ENCODE measurements around the gene ST8SIA1.
A peak's percentile ranks its signal among the peaks of the same experiment; 100 is the strongest.

ST8SIA1 gene

GRCh38 chr12:22366181-22366580 lies 31.7 kb upstream of the ST8SIA1 start:
- TF ChIP-seq ZNF274 (IDR thresholded peaks at IDR 0.05; ENCODE audit: low read depth, low read length) (no peak), YY1 (IDR thresholded peaks at IDR 0.05; ENCODE audit: insufficient read depth, insufficient read length) (no peak), SUZ12 (IDR thresholded peaks at IDR 0.05; ENCODE audit: extremely low read depth, insufficient read depth, insufficient read length) (no peak)
- H3K36me3 ChIP-seq (ENCODE audit: insufficient read depth, insufficient read length, low read length): no peaks in the 10 kb centered on the region
- H3K27me3 ChIP-seq (ENCODE audit: insufficient read depth, insufficient read length): no peaks in the 10 kb centered on the region
- no peak overlapping the region for H3K9ac ChIP-seq (ENCODE audit: insufficient read length, low read depth)
- DNase-seq (ENCODE audit: low read depth, low spot score): peak; percentile 20
- H3K4me3 ChIP-seq (ENCODE audit: insufficient read length, low read depth): no peak overlapping the region
- no peaks in the 10 kb centered on the region for H3K9me3 ChIP-seq (ENCODE audit: insufficient read depth, low read length)
- no peaks in the 10 kb centered on the region for H3K4me1 ChIP-seq (ENCODE audit: insufficient read depth, insufficient read length)

DNA sequence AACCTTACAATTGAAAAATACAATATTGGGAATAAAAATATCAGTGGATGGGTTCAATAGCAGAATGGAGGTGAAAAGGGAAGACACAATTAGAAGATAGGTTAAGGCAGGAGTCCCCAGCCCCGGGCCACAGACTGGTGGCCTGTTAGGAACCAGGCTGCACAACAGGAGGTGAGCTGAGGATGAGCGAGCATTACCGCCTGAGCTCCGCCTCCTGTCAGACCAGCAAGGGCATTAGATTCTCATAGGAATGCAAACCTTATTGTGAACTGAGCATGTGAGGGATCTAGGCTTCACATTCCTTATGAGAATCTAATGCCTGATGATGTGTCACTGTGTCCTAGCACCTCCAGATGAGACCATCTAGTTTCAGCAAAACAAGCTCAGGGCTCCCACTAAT lies 27.3 kb upstream of the ST8SIA1 start:
- Histone ChIP-seq H3K36me3 (ENCODE audit: insufficient read depth, insufficient read length, low read length) (no peaks in the 10 kb centered on the region), H3K9ac (ENCODE audit: insufficient read length, low read depth) (no peak overlapping the region), H3K9me3 (ENCODE audit: insufficient read depth, low read length) (no peaks in the 10 kb centered on the region), H3K27me3 (ENCODE audit: insufficient read depth, insufficient read length) (no peaks in the 10 kb centered on the region), H3K4me3 (ENCODE audit: insufficient read length, low read depth) (no peak overlapping the region), H3K4me1 (ENCODE audit: insufficient read depth, insufficient read length) (no peaks in the 10 kb centered on the region)
- peak; percentile 48 for DNase-seq (ENCODE audit: low read depth, low spot score)
- TF ChIP-seq ZNF274 (IDR thresholded peaks at IDR 0.05; ENCODE audit: low read depth, low read length) (no peak), SUZ12 (IDR thresholded peaks at IDR 0.05; ENCODE audit: extremely low read depth, insufficient read depth, insufficient read length) (no peak), YY1 (IDR thresholded peaks at IDR 0.05; ENCODE audit: insufficient read depth, insufficient read length) (no peak)

- no peak for DNase-seq (ENCODE audit: low read depth, low spot score)
- no peaks in the 10 kb centered on the region for H3K4me1 ChIP-seq (ENCODE audit: insufficient read depth, insufficient read length)
- no peak for TF ChIP-seq ZNF274 (IDR thresholded peaks at IDR 0.05; ENCODE audit: low read depth, low read length)
- TF ChIP-seq YY1 (IDR thresholded peaks at IDR 0.05; ENCODE audit: insufficient read depth, insufficient read length): no peak
- no peak for TF ChIP-seq SUZ12 (IDR thresholded peaks at IDR 0.05; ENCODE audit: extremely low read depth, insufficient read depth, insufficient read length)
Measured at GRCh38 chr12:22360774-22361173, 26.3 kb upstream of the ST8SIA1 start.

GRCh38 chr12:22357531-22357930 lies 23.0 kb upstream of the ST8SIA1 start:
- no peak for DNase-seq (ENCODE audit: low read depth, low spot score)
- no peak overlapping the region for H3K9ac ChIP-seq (ENCODE audit: insufficient read length, low read depth)
- TF ChIP-seq YY1 (IDR thresholded peaks at IDR 0.05; ENCODE audit: insufficient read depth, insufficient read length) (no peak), SUZ12 (IDR thresholded peaks at IDR 0.05; ENCODE audit: extremely low read depth, insufficient read depth, insufficient read length) (no peak), ZNF274 (IDR thresholded peaks at IDR 0.05; ENCODE audit: low read depth, low read length) (no peak)

More at GRCh38 chr12:22360774-22361173, 26.3 kb upstream of the ST8SIA1 start:
- Histone ChIP-seq H3K4me3 (ENCODE audit: insufficient read length, low read depth) (no peak overlapping the region), H3K36me3 (ENCODE audit: insufficient read depth, insufficient read length, low read length) (no peaks in the 10 kb centered on the region), H3K9ac (ENCODE audit: insufficient read length, low read depth) (no peak overlapping the region), H3K27me3 (ENCODE audit: insufficient read depth, insufficient read length) (no peaks in the 10 kb centered on the region), H3K9me3 (ENCODE audit: insufficient read depth, low read length) (no peaks in the 10 kb centered on the region)

GRCh38 chr12:22356231-22356630 lies 21.7 kb upstream of the ST8SIA1 start:
- DNase-seq (ENCODE audit: low read depth, low spot score): no peak
- H3K9ac ChIP-seq (ENCODE audit: insufficient read length, low read depth): no peak overlapping the region

More at GRCh38 chr12:22357531-22357930, 23.0 kb upstream of the ST8SIA1 start:
- Histone ChIP-seq H3K9me3 (ENCODE audit: insufficient read depth, low read length) (no peaks in the 10 kb centered on the region), H3K36me3 (ENCODE audit: insufficient read depth, insufficient read length, low read length) (no peaks in the 10 kb centered on the region), H3K27me3 (ENCODE audit: insufficient read depth, insufficient read length) (no peaks in the 10 kb centered on the region), H3K4me3 (ENCODE audit: insufficient read length, low read depth) (no peak overlapping the region), H3K4me1 (ENCODE audit: insufficient read depth, insufficient read length) (no peaks in the 10 kb centered on the region)

DNA sequence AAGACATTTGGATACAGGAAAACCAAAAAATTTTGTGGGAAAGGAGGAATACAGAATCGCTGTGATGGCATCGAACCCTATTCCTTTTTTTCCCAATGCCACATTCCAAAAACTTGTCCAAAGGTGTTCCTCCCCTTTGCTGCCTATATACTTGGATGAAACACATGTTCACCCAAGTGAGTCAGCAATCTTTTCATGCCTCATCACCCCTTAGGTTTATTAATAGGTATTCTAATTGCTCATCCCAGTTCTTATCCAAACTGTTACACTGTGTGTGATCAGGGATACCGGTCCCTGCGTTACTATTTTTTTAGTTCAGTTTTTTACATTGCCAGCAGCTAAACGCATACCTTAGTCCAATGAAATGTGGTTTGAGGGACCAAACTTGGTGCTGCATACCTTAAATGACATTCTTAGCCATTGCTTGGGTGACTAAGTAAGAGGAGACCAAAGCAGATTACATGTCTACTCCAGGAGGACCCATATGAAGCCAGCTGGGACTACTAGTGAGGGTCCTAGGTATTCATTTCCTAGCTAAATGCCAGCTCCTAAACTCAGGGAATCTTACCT lies 20.6 kb upstream of the ST8SIA1 start:
- H3K9ac ChIP-seq (ENCODE audit: insufficient read length, low read depth): no peak overlapping the region
- DNase-seq (ENCODE audit: low read depth, low spot score): no peak
- H3K36me3 ChIP-seq (ENCODE audit: insufficient read depth, insufficient read length, low read length): no peaks in the 10 kb centered on the region
- H3K4me3 ChIP-seq (ENCODE audit: insufficient read length, low read depth): no peak overlapping the region
- TF ChIP-seq ZNF274 (IDR thresholded peaks at IDR 0.05; ENCODE audit: low read depth, low read length): no peak
- no peak for TF ChIP-seq SUZ12 (IDR thresholded peaks at IDR 0.05; ENCODE audit: extremely low read depth, insufficient read depth, insufficient read length)
- no peak for TF ChIP-seq YY1 (IDR thresholded peaks at IDR 0.05; ENCODE audit: insufficient read depth, insufficient read length)
- H3K9me3 ChIP-seq (ENCODE audit: insufficient read depth, low read length): no peaks in the 10 kb centered on the region
- H3K4me1 ChIP-seq (ENCODE audit: insufficient read depth, insufficient read length): no peaks in the 10 kb centered on the region
- H3K27me3 ChIP-seq (ENCODE audit: insufficient read depth, insufficient read length): no peaks in the 10 kb centered on the region

More at GRCh38 chr12:22356231-22356630, 21.7 kb upstream of the ST8SIA1 start:
- Histone ChIP-seq H3K4me1 (ENCODE audit: insufficient read depth, insufficient read length) (no peaks in the 10 kb centered on the region), H3K9me3 (ENCODE audit: insufficient read depth, low read length) (no peaks in the 10 kb centered on the region), H3K36me3 (ENCODE audit: insufficient read depth, insufficient read length, low read length) (no peaks in the 10 kb centered on the region), H3K27me3 (ENCODE audit: insufficient read depth, insufficient read length) (no peaks in the 10 kb centered on the region), H3K4me3 (ENCODE audit: insufficient read length, low read depth) (no peak overlapping the region)
- TF ChIP-seq ZNF274 (IDR thresholded peaks at IDR 0.05; ENCODE audit: low read depth, low read length) (no peak), SUZ12 (IDR thresholded peaks at IDR 0.05; ENCODE audit: extremely low read depth, insufficient read depth, insufficient read length) (no peak), YY1 (IDR thresholded peaks at IDR 0.05; ENCODE audit: insufficient read depth, insufficient read length) (no peak)

- no peaks in the 10 kb centered on the region for H3K9me3 ChIP-seq (ENCODE audit: insufficient read depth, low read length)
- no peaks in the 10 kb centered on the region for H3K27me3 ChIP-seq (ENCODE audit: insufficient read depth, insufficient read length)
- no peak overlapping the region for H3K4me3 ChIP-seq (ENCODE audit: insufficient read length, low read depth)
- no peak overlapping the region for H3K9ac ChIP-seq (ENCODE audit: insufficient read length, low read depth)
- TF ChIP-seq SUZ12 (IDR thresholded peaks at IDR 0.05; ENCODE audit: extremely low read depth, insufficient read depth, insufficient read length) (no peak), ZNF274 (IDR thresholded peaks at IDR 0.05; ENCODE audit: low read depth, low read length) (no peak), YY1 (IDR thresholded peaks at IDR 0.05; ENCODE audit: insufficient read depth, insufficient read length) (no peak)
- no peak for DNase-seq (ENCODE audit: low read depth, low spot score)
- no peaks in the 10 kb centered on the region for H3K36me3 ChIP-seq (ENCODE audit: insufficient read depth, insufficient read length, low read length)
- no peaks in the 10 kb centered on the region for H3K4me1 ChIP-seq (ENCODE audit: insufficient read depth, insufficient read length)
Measured at GRCh38 chr12:22353615-22354325, 19.3 kb upstream of the ST8SIA1 start.
